Heart right ventricle (tissue), 16 donors: ENCODE results near the gene B4GALNT2. TPM values are rescaled to one million over a fixed set of nuclear protein-coding genes. Genes with fewer than 3 reads are reported as not detected.
"Not testable (repeated sequence)": the region's sequence is repeated elsewhere in the genome, so short reads cannot be mapped to it uniquely, and the experiment has no call there.

Experiments used
- ATAC-seq, 8 donors: fragments of 200-7000 bp; cut with Tn5 transposase; one replicate each; pipeline ENCODE4 v1.9.1; 2020; ENCODE audit warnings: mild to moderate bottlenecking in 8 of 8, moderate library complexity in 8 of 8, moderate number of reproducible peaks in 1 of 8
- DNase-seq, 2 donors: peaks; one replicate each; pipeline ENCODE4 v3.0.0-alpha.2; 2020
- H3K27ac ChIP-seq, 10 donors: fragments of 200-600 bp; sonication (generic) in 2 of 10; one replicate each; pipeline versions ENCODE4 v1.5.0 to v1.8.0; 2020 to 2022; ENCODE audit warnings: mild to moderate bottlenecking in 3 of 10
- H3K27me3 ChIP-seq, 7 donors: fragments of 200-600 bp; one replicate each; pipeline ENCODE4 v1.8.0; 2021 to 2022; ENCODE audit warnings: mild to moderate bottlenecking in 2 of 7
- H3K36me3 ChIP-seq, 9 donors: fragments of 200-600 bp; sonication (generic) in 1 of 9; one replicate each; pipeline versions ENCODE4 v1.5.0 to v1.8.0; 2020 to 2022; ENCODE audit warnings: mild to moderate bottlenecking in 2 of 9
- H3K4me1 ChIP-seq, 9 donors: fragments of 200-600 bp; sonication (generic) in 1 of 9; one replicate each; pipeline versions ENCODE4 v1.5.0 to v1.8.0; 2020 to 2022; ENCODE audit warnings: mild to moderate bottlenecking in 4 of 9
- H3K4me3 ChIP-seq, 10 donors: fragments of 200-600 bp; sonication (generic) in 2 of 10; one replicate each; pipeline versions ENCODE4 v1.5.0 to v1.8.0; 2020 to 2022; ENCODE audit warnings: mild to moderate bottlenecking in 7 of 10, moderate library complexity in 2 of 10
- H3K9me3 ChIP-seq, 11 donors: fragments of 200-600 bp in 10 of 11; sonication (generic) in 2 of 11; one replicate each; pipeline versions ENCODE4 v1.5.0 to v1.8.0; 2013 to 2022; ENCODE audit warnings: mild to moderate bottlenecking in 2 of 11, control low read depth in 1 of 11, moderate library complexity in 1 of 11
- CTCF ChIP-seq, 9 donors: fragments of 200-600 bp; sonication (generic) in 2 of 9; IDR thresholded peaks; one replicate each; pipeline versions ENCODE4 v1.5.0 to v1.8.0; 2021 to 2022; ENCODE audit warnings: antibody characterized with exemption in 9 of 9, mild to moderate bottlenecking in 5 of 9, moderate library complexity in 1 of 9
- WGBS, 2 donors: extraction: QIAGEN DNeasy Blood & Tissue Kit; methylation state at CpG; one replicate each; pipeline ENCODE4 v1.1.7; 2013; ENCODE audit warnings: inconsistent platforms in 1 of 2; 5-methylcytosine and 5-hydroxymethylcytosine counted together
- intact Hi-C, 10 donors: fragments of 100-400 bp; cut with DNase I; formaldehyde crosslinking; loops; one replicate each; pipeline versions ENCODE4 v1.11.1 to v1.14.2; 2022
- polyA plus RNA-seq, 2 donors: library from polyadenylated mRNA; stranded (reverse); fragments of 200-250 nt; gene quantifications; one replicate each; pipeline ENCODE4 v1.2.3, GENCODE V29; 2013
- total RNA-seq, 10 donors: library from RNA; stranded (reverse); fragmentation: NEBNext Ultra II Directional in 3 of 10; extraction: Animal tissue kit (Norgen Biotek cat#: 25700) in 3 of 10; gene quantifications; one replicate each; pipeline versions ENCODE4 v1.2.1 to v1.2.4, GENCODE V29; 2021 to 2023
- donor health status: Arrhythmogenic right ventricular cardiomyopathy.
- donor health status: ischemic (EF 13 %, LVEDD 7.1; RV severe dilation, severe dysfunction).
- donor health status: healthy with polysubstance abuse.
- donor health status: DM: no; HTN: yes; CAD: no.
- donor health status: DM: no; HTN: no; CAD: no.
- donor health status: ischemic (EF 25% LVEDD 6.9; RV normal size, moderate dysfunction).
- donor health status: ischemic (EF 25% LVEDD 5.7; RV mildly dilated, moderate dysfunction).
- donor health status: healthy.
- donor health status: DM: yes; HTN: yes; CAD: no.
- donor health status: Ischemic cardiomyopathy.
- donor health status: ischemic (EF 35%, LVEDD 5.7; RV mildly dilated, moderate dysfunction).
- donor health status: nonischemic (EF 11% LVEDD 7.7; RV severe dilation, severe dysfunction).
- donor health status: DM: yes; HTN: yes; CAD: no.
- donor health status: PGD.
- donor health status: ischemic (EF 29% LVEDD 5.4; RV normal size, mild dysfunction).
- donor health status: nonischemic (EF 23%, LVEDD 6.1; RV moderate dilation, normal function).

Gene B4GALNT2
- total and polyA plus RNA-seq, 12 donors, result 0.02 TPM; not detected in 10

DNA sequence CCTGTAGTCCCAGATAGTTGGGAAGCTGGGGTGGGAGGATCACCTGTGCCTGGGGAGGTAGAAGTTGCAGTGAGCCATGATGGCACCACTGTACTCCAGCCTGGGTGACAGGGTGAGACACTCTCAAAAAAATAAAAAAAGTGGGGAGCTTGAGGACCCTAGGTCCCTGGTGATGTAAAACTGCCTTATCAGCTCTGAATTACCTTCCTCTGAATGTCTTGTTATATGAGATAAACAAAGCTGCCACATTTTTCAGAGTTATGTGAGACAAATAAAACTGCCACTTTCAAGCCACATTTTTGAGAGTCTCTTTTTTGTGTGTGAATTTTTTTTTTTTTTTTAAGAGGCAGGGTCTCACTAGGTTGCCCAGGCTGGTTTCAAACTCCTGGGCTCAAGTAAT is 32.0 kb upstream of the B4GALNT2 start:
- DNase-seq (no peak), ATAC-seq (no peak)
- no peak overlapping the region for H3K4me3 ChIP-seq
- no peaks in the 10 kb centered on the region for H3K9me3 ChIP-seq
- intact Hi-C loops, result no loop called here
- H3K27ac ChIP-seq, result no peak overlapping the region
- no peaks in the 10 kb centered on the region for H3K4me1 ChIP-seq
- no peaks in the 10 kb centered on the region for H3K36me3 ChIP-seq
- TF ChIP-seq CTCF (IDR thresholded peaks at IDR 0.05), result no peak
- peaks cover 0 to 45% (median 16%) of the 10 kb centered on the region in 7 donors for H3K27me3 ChIP-seq

DNA sequence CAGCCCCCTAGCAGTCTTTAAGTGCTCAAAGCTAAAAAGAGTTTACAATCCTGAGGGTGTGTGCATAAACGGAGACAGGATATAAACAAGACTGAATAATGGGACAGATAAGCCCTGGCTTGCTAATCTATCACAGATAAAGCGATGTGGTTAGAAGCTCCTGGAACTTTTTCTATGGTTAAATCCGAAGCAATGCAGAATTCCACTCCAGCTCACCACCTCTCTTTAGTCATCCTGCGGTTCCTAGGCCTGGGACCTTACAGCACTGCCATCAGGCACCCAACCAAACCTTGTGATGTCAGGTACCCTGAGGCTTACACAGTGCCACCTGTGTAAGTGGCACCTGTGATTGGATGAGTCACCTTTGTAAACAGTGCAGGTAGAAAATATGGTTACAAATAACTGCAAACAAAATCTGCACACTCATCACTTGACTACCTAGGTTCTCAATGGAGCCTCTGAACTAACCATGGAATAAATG is 31.5 kb upstream of the B4GALNT2 start:
- intact Hi-C loops, result loop anchor here in 1 of 10 donors (1.0 kb wide), 1 partner anchor 11 kb away; no protein-coding TSS in a partner anchor
- H3K4me3 ChIP-seq, result no peak overlapping the region
- no peak for TF ChIP-seq CTCF (IDR thresholded peaks at IDR 0.05)
- H3K36me3 ChIP-seq, result no peaks in the 10 kb centered on the region
- H3K27me3 ChIP-seq, result peaks cover 0 to 49% (median 16%) of the 10 kb centered on the region in 7 donors
- H3K27ac ChIP-seq, result no peak overlapping the region
- no peaks in the 10 kb centered on the region for H3K4me1 ChIP-seq
- DNase-seq (no peak), ATAC-seq (no peak)
- 54 to 62% methylated on average over 4 of the region's 4 CpGs for WGBS, 2 donors
- H3K9me3 ChIP-seq, result no peaks in the 10 kb centered on the region

DNA sequence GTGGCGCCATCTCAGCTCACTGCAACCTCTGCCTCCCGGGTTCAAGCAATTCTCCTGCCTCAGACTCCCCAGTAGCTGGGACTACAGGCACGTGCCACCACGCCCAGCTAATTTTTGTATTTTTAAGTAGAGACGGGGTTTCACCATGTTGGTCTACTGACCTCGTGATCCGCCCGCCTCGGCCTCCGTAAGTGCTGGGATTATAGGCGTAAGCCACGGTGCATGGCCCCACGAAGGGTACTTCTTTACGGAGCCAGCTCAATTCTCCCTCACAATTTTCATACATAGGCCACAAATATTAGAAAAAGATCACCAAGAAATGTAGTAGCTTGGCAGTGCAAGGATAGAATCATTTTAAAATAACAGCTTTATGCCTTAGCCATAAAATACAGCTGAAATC is 29.2 kb upstream of the B4GALNT2 start:
- H3K4me1 ChIP-seq, ATAC-seq, H3K9me3 ChIP-seq, H3K4me3 ChIP-seq, H3K36me3 ChIP-seq, H3K27ac ChIP-seq, DNase-seq, intact Hi-C loops: not testable (repeated sequence)
- peaks cover 0 to 44% (median 15%) of the 10 kb centered on the region in 7 donors for H3K27me3 ChIP-seq
- WGBS, 2 donors, result 94 to 99% methylated on average over 14 of the region's 14 CpGs

GRCh38 chr17:49104511-49105074 is 28.0 kb upstream of the B4GALNT2 start:
- no peak overlapping the region for H3K27ac ChIP-seq
- WGBS, 2 donors, result 80 to 82% methylated on average over 8 of the region's 8 CpGs

More at GRCh38 chr17:49104511-49105074, 28.0 kb upstream of the B4GALNT2 start:
- Histone ChIP-seq H3K27me3 (peaks cover 0 to 32% (median 10%) of the 10 kb centered on the region in 7 donors), H3K36me3 (no peaks in the 10 kb centered on the region), H3K4me1 (no peaks in the 10 kb centered on the region), H3K4me3 (no peak overlapping the region), H3K9me3 (no peaks in the 10 kb centered on the region)
- ATAC-seq (no peak), DNase-seq (no peak)
- intact Hi-C loops, result no loop called here
- TF ChIP-seq CTCF (IDR thresholded peaks at IDR 0.05), result no peak
